Keratinocyte (primary cell): Measurements from ENCODE around the gene RFWD3. TPM values are rescaled to one million over a fixed set of nuclear protein-coding genes. Genes with fewer than 3 reads are reported as not detected.
A peak's percentile ranks its signal among the peaks of the same experiment; 100 is the strongest.

Experiments used
- DNase-seq: peaks from one replicate; pipeline ENCODE4 v3.0.0-alpha.2; 2011; ENCODE audit warnings: low read depth, missing footprints, low spot score
- FAIRE-seq: peaks from 2 replicates; lab custom pipeline; 2011; peaks lifted over from hg19 to GRCh38; lab: Jason Lieb, UNC
- H2AFZ ChIP-seq: 2 replicates; pipeline ENCODE4 v1.6.0; 2012; ENCODE audit warnings: low read length, control low read depth, inconsistent platforms; ENCODE audit not compliant: control insufficient read depth
- H3K27ac ChIP-seq: 2 replicates; pipeline ENCODE4 v1.5.1; 2011; ENCODE audit warnings: low read length; ENCODE audit not compliant: control insufficient read depth, insufficient read depth
- H3K27me3 ChIP-seq: 3 replicates; pipeline ENCODE4 v1.6.0; 2011; ENCODE audit warnings: low read length; ENCODE audit not compliant: control insufficient read depth, insufficient read depth; ENCODE audit errors: extremely low read depth
- H3K36me3 ChIP-seq, 2 experiments: 2 replicates in 1 of 2; 3 replicates in 1 of 2; pipeline ENCODE4 v1.5.1; 2011; ENCODE audit warnings: low read length in 2 of 2, mild to moderate bottlenecking in 1 of 2; ENCODE audit not compliant: control insufficient read depth in 2 of 2, insufficient read depth in 2 of 2; ENCODE audit errors: extremely low read depth in 1 of 2
- H3K4me1 ChIP-seq: 3 replicates; pipeline ENCODE4 v1.5.1; 2011; ENCODE audit warnings: low read length; ENCODE audit not compliant: control insufficient read depth, insufficient read depth; ENCODE audit errors: extremely low read depth
- H3K4me2 ChIP-seq: 3 replicates; pipeline ENCODE4 v1.6.0; 2011; ENCODE audit warnings: low read depth, low read length; ENCODE audit not compliant: control insufficient read depth, insufficient read depth; ENCODE audit errors: extremely low read depth
- H3K4me3 ChIP-seq, 3 experiments: fragments of 200-600 bp in 1 of 3; sonication (generic) in 1 of 3; 2 replicates in 2 of 3; 3 replicates in 1 of 3; pipeline ENCODE4 v1.5.1; 2011 to 2016; ENCODE audit warnings: low read length in 3 of 3, mild to moderate bottlenecking in 3 of 3, control low read depth in 2 of 3, inconsistent platforms in 1 of 3, low read depth in 1 of 3, mixed read lengths in 1 of 3, mixed run types in 1 of 3, moderate library complexity in 1 of 3; ENCODE audit not compliant: control insufficient read depth in 2 of 3, insufficient read depth in 2 of 3; ENCODE audit errors: extremely low read depth in 1 of 3
- H3K79me2 ChIP-seq: 2 replicates; pipeline ENCODE4 v1.6.0; 2012; ENCODE audit warnings: low read length; ENCODE audit not compliant: control insufficient read depth, insufficient read depth
- H3K9ac ChIP-seq: 3 replicates; pipeline ENCODE4 v1.6.0; 2011; ENCODE audit warnings: low read length; ENCODE audit not compliant: control insufficient read depth, insufficient read depth; ENCODE audit errors: extremely low read depth
- H3K9me1 ChIP-seq: 3 replicates; pipeline ENCODE4 v1.6.0; 2011; ENCODE audit warnings: low read length; ENCODE audit not compliant: control insufficient read depth, insufficient read depth; ENCODE audit errors: extremely low read depth
- H3K9me3 ChIP-seq: 2 replicates; pipeline ENCODE4 v1.5.1; 2012; ENCODE audit warnings: low read depth, low read length; ENCODE audit not compliant: control insufficient read depth
- H4K20me1 ChIP-seq: 3 replicates; pipeline ENCODE4 v1.6.0; 2011; ENCODE audit warnings: low read length; ENCODE audit not compliant: control insufficient read depth, insufficient read depth; ENCODE audit errors: extremely low read depth
- CTCF ChIP-seq, 3 experiments: IDR thresholded peaks in 1 of 3; conservative IDR thresholded peaks in 1 of 3; optimal IDR thresholded peaks in 1 of 3; 2 replicates in 2 of 3; 3 replicates in 1 of 3; pipeline versions ENCODE3 to v1.5.1; 2011; ENCODE audit warnings: low read length in 3 of 3, mild to moderate bottlenecking in 3 of 3, moderate library complexity in 2 of 3, control low read depth in 1 of 3, inconsistent platforms in 1 of 3; ENCODE audit not compliant: insufficient read depth in 2 of 3; ENCODE audit errors: extremely low read depth in 1 of 3
- EZH2 ChIP-seq: IDR thresholded peaks from one replicate; pipeline ENCODE4 v1.6.1; 2012; ENCODE audit warnings: inconsistent platforms, mild to moderate bottlenecking, low read length, moderate library complexity
- dilution Hi-C: fragments of 300-500 bp; cut with MboI; formaldehyde crosslinking; loops from one replicate; pipeline ENCODE4 v1.7.0; 2020; ENCODE audit warnings: low sequenced_read_pairs; ENCODE audit not compliant: extremely low pct_ligation_motif_present
- polyA plus RNA-seq, 5 experiments: library from polyadenylated mRNA; depleted of rRNA in 3 of 5; stranded (reverse) in 3 of 5; stranded (forward) in 1 of 5; unstranded in 1 of 5; fragments of >200 nt; gene quantifications; 1 replicate in 1 of 5; 2 replicates in 3 of 5; 3 replicates in 1 of 5; pipeline versions ENCODE4 v1.2.1 to v1.2.3, GENCODE V29; 2011 to 2012; ENCODE audit warnings: missing spikeins in 2 of 5, low read depth in 1 of 5, low replicate concordance in 1 of 5

Gene RFWD3
- polyA plus RNA-seq, 1 donor (not counting 4 experiments of a cell fraction or from before 2014, with no cell fraction given) = 29.2 TPM

- Histone ChIP-seq H3K4me3 (no peak overlapping the region), H3K4me2 (no peak overlapping the region), H3K9me1 (peaks cover 2% of the 10 kb centered on the region), H3K27ac (peak overlapping the region; percentile 45), H3K9me3 (no peaks in the 10 kb centered on the region), H2AFZ (no peak overlapping the region), H3K79me2 (peaks cover 82% of the 10 kb centered on the region), H3K9ac (no peak overlapping the region), H3K4me1 (peaks cover 20% of the 10 kb centered on the region), H3K27me3 (no peaks in the 10 kb centered on the region), H4K20me1 (peaks cover 3% of the 10 kb centered on the region), H3K36me3 (no peaks in the 10 kb centered on the region)
- DNase-seq = no peak
- FAIRE-seq = no peak
- TF ChIP-seq EZH2 (no peak), CTCF (optimal IDR thresholded peaks at IDR 0.05 in 1 of 3, IDR thresholded peaks at IDR 0.05 in 1 of 3, conservative IDR thresholded peaks at IDR 0.05 in 1 of 3; ENCODE audit: extremely low read depth in 1 of 3, insufficient read depth in 2 of 3, low read length in 3 of 3) (no peak)
- dilution Hi-C loops = no loop called here
These were observed 87.8 kb downstream of the RFWD3 start for GRCh38 chr16:74578838-74579237.

- DNase-seq (no peak), FAIRE-seq (no peak)
- peaks cover 82% of the 10 kb centered on the region for H3K79me2 ChIP-seq
- peak overlapping the region; percentile 35 for H3K4me2 ChIP-seq
- H3K9ac ChIP-seq = no peak overlapping the region
- no peak overlapping the region for H3K4me3 ChIP-seq
- H3K4me1 ChIP-seq = peaks cover 23% of the 10 kb centered on the region
- H4K20me1 ChIP-seq = peaks cover 3% of the 10 kb centered on the region
- TF ChIP-seq EZH2 (no peak), CTCF (optimal IDR thresholded peaks at IDR 0.05 in 1 of 3, IDR thresholded peaks at IDR 0.05 in 1 of 3, conservative IDR thresholded peaks at IDR 0.05 in 1 of 3; ENCODE audit: extremely low read depth in 1 of 3, insufficient read depth in 2 of 3, low read length in 3 of 3) (no peak)
- no peak overlapping the region for H2AFZ ChIP-seq
- no peaks in the 10 kb centered on the region for H3K27me3 ChIP-seq
- no peaks in the 10 kb centered on the region for H3K36me3 ChIP-seq
- H3K9me1 ChIP-seq = peaks cover 2% of the 10 kb centered on the region
- peak overlapping the region; percentile 45 for H3K27ac ChIP-seq
- H3K9me3 ChIP-seq = no peaks in the 10 kb centered on the region
- dilution Hi-C loops = no loop called here
These were observed 88.2 kb downstream of the RFWD3 start for GRCh38 chr16:74578433-74578832.
